BJ (cell line): Measurements from ENCODE around the gene CNPY1. TPM values are rescaled to one million over a fixed set of nuclear protein-coding genes. Genes with fewer than 3 reads are reported as not detected.

Source experiments
- CTCF ChIA-PET: fragments of 350-600 bp; formaldehyde crosslinking; extraction: SDS; loops from one replicate; lab custom pipeline; 2021; ENCODE audit warnings: antibody characterized with exemption, inconsistent platforms; lab: Yijun Ruan, JAX
- POLR2A ChIA-PET: fragments of 300-600 bp; sonication (Branson Sonifier 250); formaldehyde crosslinking; extraction: SDS; loops from one replicate; lab custom pipeline; 2021; ENCODE audit warnings: antibody characterized with exemption; lab: Charles Lee
- DNase-seq: peaks from one replicate; pipeline ENCODE4 v3.0.0-alpha.2; 2011; ENCODE audit warnings: low read depth
- H3K27me3 ChIP-seq: 2 replicates; pipeline ENCODE4 v1.6.0; 2011; ENCODE audit warnings: low read length; ENCODE audit not compliant: control insufficient read depth, insufficient read depth
- H3K36me3 ChIP-seq: 2 replicates; pipeline ENCODE4 v1.5.1; 2011; ENCODE audit warnings: low read length; ENCODE audit not compliant: control insufficient read depth, insufficient read depth
- H3K4me3 ChIP-seq: 2 replicates; pipeline ENCODE4 v1.5.1; 2011; ENCODE audit warnings: low read depth, mild to moderate bottlenecking, control low read depth, low read length
- CTCF ChIP-seq: IDR thresholded peaks from 2 replicates; pipeline ENCODE4 v1.5.1; 2011; ENCODE audit warnings: low read depth, mild to moderate bottlenecking, control low read depth, inconsistent platforms, low read length, moderate library complexity; ENCODE audit not compliant: insufficient read depth
- polyA plus RNA-seq: library from polyadenylated mRNA; depleted of rRNA; stranded (reverse); fragments of >200 nt; gene quantifications from 2 replicates; pipeline ENCODE4 v1.2.3, GENCODE V29; 2011

CNPY1 gene
- polyA plus RNA-seq, 1 experiment = not detected

GRCh38 chr7:155496267-155497005, 49.9 kb downstream of the CNPY1 start:
- no peaks in the 10 kb centered on the region for H3K27me3 ChIP-seq
- no peak for TF ChIP-seq CTCF
- ChIA-PET CTCF (no interaction called here), POLR2A (no interaction called here)
- no peak overlapping the region for H3K4me3 ChIP-seq
- no peaks in the 10 kb centered on the region for H3K36me3 ChIP-seq
- no peak for DNase-seq

GRCh38 chr7:155495440-155496248, 50.7 kb downstream of the CNPY1 start:
- no peaks in the 10 kb centered on the region for H3K27me3 ChIP-seq
- no peak overlapping the region for H3K4me3 ChIP-seq
- POLR2A ChIA-PET = no interaction called here
- CTCF ChIA-PET = no interaction called here
- no peak for TF ChIP-seq CTCF
- H3K36me3 ChIP-seq = no peaks in the 10 kb centered on the region
- no peak for DNase-seq

- CTCF ChIA-PET = no interaction called here
- Histone ChIP-seq H3K27me3 (no peaks in the 10 kb centered on the region), H3K4me3 (no peak overlapping the region), H3K36me3 (no peaks in the 10 kb centered on the region)
- no peak for TF ChIP-seq CTCF
- POLR2A ChIA-PET = no interaction called here
- no peak for DNase-seq
Measured at GRCh38 chr7:155494551-155494950, 51.8 kb downstream of the CNPY1 start.

GRCh38 chr7:155493744-155494538, 52.4 kb downstream of the CNPY1 start:
- DNase-seq = no peak
- ChIA-PET POLR2A (no interaction called here), CTCF (interaction anchor here (0.6 kb wide), 1 partner anchor 758 kb away, joined by 3 read pairs; no protein-coding TSS in a partner anchor)
- TF ChIP-seq CTCF = no peak
- no peak overlapping the region for H3K4me3 ChIP-seq
- H3K36me3 ChIP-seq = no peaks in the 10 kb centered on the region
- no peaks in the 10 kb centered on the region for H3K27me3 ChIP-seq

- ChIA-PET CTCF (no interaction called here), POLR2A (no interaction called here)
- Histone ChIP-seq H3K36me3 (no peaks in the 10 kb centered on the region), H3K27me3 (no peaks in the 10 kb centered on the region), H3K4me3 (no peak overlapping the region)
- TF ChIP-seq CTCF = no peak
- no peak for DNase-seq
Measured at GRCh38 chr7:155491812-155492211, 54.5 kb downstream of the CNPY1 start.
